Cardiac muscle cell (in vitro differentiated cells and primary cell): ENCODE measurements around the gene PHF3. TPM values are rescaled to one million over a fixed set of nuclear protein-coding genes. Genes with fewer than 3 reads are reported as not detected.

ENCODE experiments used
- DNase-seq, 2 donors: peaks; one replicate each; pipeline versions ENCODE4 v3.0.0 to v3.0.0-alpha.2; 2010 to 2017; ENCODE audit warnings: low read depth in 1 of 2, low spot score in 1 of 2
- H3K27ac ChIP-seq: fragments of 200-600 bp; sonication (generic); 2 replicates; pipeline ENCODE4 v1.5.1; 2016
- H3K27me3 ChIP-seq: fragments of 200-600 bp; sonication (generic); 2 replicates; pipeline ENCODE4 v1.6.0; 2016; ENCODE audit warnings: control low read depth
- H3K36me3 ChIP-seq: fragments of 200-600 bp; sonication (generic); 2 replicates; pipeline ENCODE4 v1.5.1; 2016; ENCODE audit warnings: control low read depth
- H3K4me1 ChIP-seq: fragments of 200-600 bp; sonication (generic); 2 replicates; pipeline ENCODE4 v1.8.1; 2017; ENCODE audit warnings: low read depth, mild to moderate bottlenecking, mixed run types
- H3K4me3 ChIP-seq: fragments of 200-600 bp; sonication (generic); 2 replicates; pipeline ENCODE4 v1.5.1; 2016; ENCODE audit warnings: mild to moderate bottlenecking
- H3K9me3 ChIP-seq: fragments of 200-600 bp; sonication (generic); 2 replicates; pipeline ENCODE4 v1.5.1; 2017; ENCODE audit warnings: low read depth, mild to moderate bottlenecking, control low read depth
- CTCF ChIP-seq: IDR thresholded peaks from 2 replicates; pipeline ENCODE4 v1.5.1; 2012; ENCODE audit warnings: low read depth, mild to moderate bottlenecking, low read length
- polyA plus RNA-seq: library from polyadenylated mRNA; unstranded; fragments of >200 nt; fragmentation: Nextera tagmentation; extraction: Ambion mirVana; gene quantifications from 2 replicates; pipeline ENCODE4 v1.2.1, GENCODE V29; 2016
- total RNA-seq: library from RNA; depleted of rRNA; stranded (reverse); fragments of >200 nt; gene quantifications from 2 replicates; pipeline ENCODE4 v1.2.3, GENCODE V29; 2016

PHF3 gene
- total and polyA plus RNA-seq, 2 experiments from 2014 or later = 13.1 to 55.8 TPM

DNA sequence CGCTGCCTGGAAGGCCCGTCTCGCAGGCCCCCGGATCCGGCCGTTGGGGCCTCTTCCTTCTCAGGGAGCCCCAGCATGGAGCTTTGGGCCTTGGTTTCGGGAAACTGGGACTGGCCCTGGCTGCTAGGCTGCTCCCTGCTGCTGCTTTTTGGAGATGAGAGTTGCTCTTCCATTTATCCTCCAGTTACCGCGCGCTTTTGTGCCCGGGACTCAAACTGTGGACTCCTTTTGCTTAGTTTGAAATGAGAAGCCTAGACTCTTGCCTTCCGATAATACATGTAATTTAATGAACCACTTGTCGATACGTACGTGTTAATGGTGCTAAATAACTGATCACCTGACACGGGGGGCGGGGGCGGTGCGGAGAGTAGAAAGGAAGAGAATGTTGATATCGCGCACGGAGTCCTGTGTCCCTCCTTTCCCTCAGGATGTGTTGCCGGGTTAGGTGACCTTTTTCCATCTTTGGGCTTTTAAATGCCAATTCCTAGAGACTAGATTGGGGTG, 968 bp downstream of the PHF3 start:
- peak overlapping the region; percentile 94 for H3K27ac ChIP-seq
- H3K9me3 ChIP-seq = no peaks in the 10 kb centered on the region
- no peaks in the 10 kb centered on the region for H3K27me3 ChIP-seq
- H3K4me3 ChIP-seq = peak overlapping the region; percentile 91
- H3K4me1 ChIP-seq = peaks cover 33% of the 10 kb centered on the region
- no peaks in the 10 kb centered on the region for H3K36me3 ChIP-seq
- TF ChIP-seq CTCF = no peak
- DNase-seq = peak; percentile 40 to 55

- DNase-seq = peak in 1 of 2 donors; percentile 22
- no peak for TF ChIP-seq CTCF
- peak overlapping the region; percentile 94 for H3K27ac ChIP-seq
- H3K36me3 ChIP-seq = no peaks in the 10 kb centered on the region
- H3K4me3 ChIP-seq = peak overlapping the region; percentile 91
- peaks cover 33% of the 10 kb centered on the region for H3K4me1 ChIP-seq
- H3K27me3 ChIP-seq = no peaks in the 10 kb centered on the region
- H3K9me3 ChIP-seq = no peaks in the 10 kb centered on the region
Observed at GRCh38 chr6:63637865-63638445, 2.4 kb downstream of the PHF3 start.

- Histone ChIP-seq H3K4me3 (no peak overlapping the region), H3K36me3 (no peaks in the 10 kb centered on the region), H3K27ac (no peak overlapping the region), H3K4me1 (peaks cover 24% of the 10 kb centered on the region), H3K27me3 (no peaks in the 10 kb centered on the region), H3K9me3 (no peaks in the 10 kb centered on the region)
- TF ChIP-seq CTCF = no peak
- peak in 1 of 2 donors; percentile 39 for DNase-seq
Observed at GRCh38 chr6:63640062-63640461, 4.5 kb downstream of the PHF3 start.

GRCh38 chr6:63643862-63644261, 8.3 kb downstream of the PHF3 start:
- Histone ChIP-seq H3K9me3 (no peaks in the 10 kb centered on the region), H3K36me3 (no peaks in the 10 kb centered on the region), H3K4me3 (no peak overlapping the region), H3K27me3 (no peaks in the 10 kb centered on the region), H3K27ac (no peak overlapping the region), H3K4me1 (peaks cover 14% of the 10 kb centered on the region)
- no peak for TF ChIP-seq CTCF
- peak in 1 of 2 donors; percentile 39 for DNase-seq

- Histone ChIP-seq H3K4me1 (peaks cover 19% of the 10 kb centered on the region), H3K36me3 (no peaks in the 10 kb centered on the region), H3K27ac (no peak overlapping the region), H3K4me3 (no peak overlapping the region), H3K9me3 (no peaks in the 10 kb centered on the region), H3K27me3 (no peaks in the 10 kb centered on the region)
- TF ChIP-seq CTCF = no peak
- peak in 1 of 2 donors; percentile 41 for DNase-seq
Observed at GRCh38 chr6:63644668-63645326, 9.2 kb downstream of the PHF3 start.
